Bronchial epithelial cell (primary cell): ENCODE results near the gene KMT5B. TPM values are rescaled to one million over a fixed set of nuclear protein-coding genes. Genes with fewer than 3 reads are reported as not detected.

ENCODE experiments used
- DNase-seq: peaks from one replicate; pipeline ENCODE4 v3.0.0-alpha.2; 2010; ENCODE audit warnings: low read depth
- FAIRE-seq: peaks from 2 replicates; lab custom pipeline; 2011; peaks lifted over from hg19 to GRCh38; lab: Jason Lieb, UNC
- H3K27me3 ChIP-seq: 2 replicates; pipeline ENCODE4 v1.5.1; 2011; ENCODE audit warnings: low read length; ENCODE audit not compliant: control insufficient read depth, insufficient read depth
- H3K36me3 ChIP-seq: 2 replicates; pipeline ENCODE4 v1.5.1; 2011; ENCODE audit warnings: low read length; ENCODE audit not compliant: control insufficient read depth, insufficient read depth
- H3K4me3 ChIP-seq: 2 replicates; pipeline ENCODE4 v1.5.1; 2011; ENCODE audit warnings: mild to moderate bottlenecking, low read depth, low read length, control low read depth
- CTCF ChIP-seq: IDR thresholded peaks from 2 replicates; pipeline ENCODE4 v1.5.1; 2011; ENCODE audit warnings: mild to moderate bottlenecking, moderate library complexity, low read length, control low read depth, inconsistent platforms; ENCODE audit not compliant: insufficient read depth, severe bottlenecking
- total RNA-seq: library from RNA; depleted of rRNA; stranded (reverse); fragments of >200 nt; gene quantifications from 2 replicates; pipeline ENCODE4 v1.2.1, GENCODE V29; 2014

The KMT5B gene
- total RNA-seq, 1 donor from 2014 or later, result 35.8 TPM

GRCh38 chr11:68146704-68147474 lies 66.2 kb downstream of the KMT5B start:
- FAIRE-seq (no peak), DNase-seq (peak; percentile 45)
- H3K36me3 ChIP-seq, result no peaks in the 10 kb centered on the region
- no peak for TF ChIP-seq CTCF
- no peaks in the 10 kb centered on the region for H3K27me3 ChIP-seq
- no peak overlapping the region for H3K4me3 ChIP-seq

- FAIRE-seq (no peak), DNase-seq (peak; percentile 13)
- no peak overlapping the region for H3K4me3 ChIP-seq
- H3K27me3 ChIP-seq, result no peaks in the 10 kb centered on the region
- no peak for TF ChIP-seq CTCF
- no peaks in the 10 kb centered on the region for H3K36me3 ChIP-seq
Observed at GRCh38 chr11:68146010-68146540, 67.0 kb downstream of the KMT5B start.

- no peak for FAIRE-seq
- Histone ChIP-seq H3K4me3 (no peak overlapping the region), H3K27me3 (no peaks in the 10 kb centered on the region), H3K36me3 (no peaks in the 10 kb centered on the region)
- peak; percentile 58 for DNase-seq
- TF ChIP-seq CTCF, result no peak
Observed at GRCh38 chr11:68145120-68145866, 67.8 kb downstream of the KMT5B start.

GRCh38 chr11:68143310-68143689 lies 69.8 kb downstream of the KMT5B start:
- Histone ChIP-seq H3K4me3 (no peak overlapping the region), H3K36me3 (no peaks in the 10 kb centered on the region), H3K27me3 (no peaks in the 10 kb centered on the region)
- DNase-seq, result no peak
- TF ChIP-seq CTCF, result no peak
- no peak for FAIRE-seq

GRCh38 chr11:68142441-68143309 lies 70.4 kb downstream of the KMT5B start:
- H3K27me3 ChIP-seq, result no peaks in the 10 kb centered on the region
- FAIRE-seq, result no peak
- TF ChIP-seq CTCF, result no peak
- no peaks in the 10 kb centered on the region for H3K36me3 ChIP-seq
- no peak overlapping the region for H3K4me3 ChIP-seq
- DNase-seq, result no peak
